Epithelial cell of proximal tubule (primary cell): ENCODE data around the gene UBQLNL. TPM values are rescaled to one million over a fixed set of nuclear protein-coding genes. Genes with fewer than 3 reads are reported as not detected.

Source experiments
- DNase-seq: peaks from one replicate; pipeline ENCODE4 v3.0.0-alpha.2; 2011; ENCODE audit warnings: low read depth
- H3K4me3 ChIP-seq: 2 replicates; pipeline ENCODE4 v1.5.1; 2011; ENCODE audit warnings: low read depth, mild to moderate bottlenecking, low read length
- CTCF ChIP-seq: conservative IDR thresholded peaks from 2 replicates; pipeline ENCODE4 v1.5.1; 2012; ENCODE audit warnings: low read depth, mild to moderate bottlenecking, low read length
- total RNA-seq: library from RNA; depleted of rRNA; stranded (reverse); fragments of >200 nt; gene quantifications from 2 replicates; pipeline ENCODE4 v1.2.3, GENCODE V29; 2015

Gene UBQLNL
- total RNA-seq, 1 donor from 2014 or later: 0.06 TPM

DNA sequence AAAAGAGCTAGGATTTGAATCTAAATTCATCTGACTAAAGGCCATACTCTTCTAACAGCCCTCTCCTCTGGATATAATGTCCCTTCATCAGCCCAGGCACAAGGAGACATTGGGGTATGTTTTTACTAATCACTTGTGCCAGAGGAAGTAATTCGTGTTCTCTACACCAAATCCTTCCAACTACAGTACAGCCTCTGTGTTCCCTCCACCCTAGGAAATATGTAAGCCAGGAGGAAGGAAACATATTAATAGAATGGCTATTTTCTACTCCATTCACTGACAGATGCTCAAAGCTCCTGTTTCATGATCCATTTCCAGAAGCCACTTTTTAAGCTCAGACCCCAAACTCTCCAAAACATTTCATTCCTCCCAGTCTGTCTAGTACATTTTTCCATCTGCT is 12.0 kb upstream of the UBQLNL start:
- H3K4me3 ChIP-seq: no peak overlapping the region
- no peak for TF ChIP-seq CTCF
- DNase-seq: no peak

- no peak overlapping the region for H3K4me3 ChIP-seq
- TF ChIP-seq CTCF: no peak
- no peak for DNase-seq
Measured at GRCh38 chr11:5527716-5528115, 11.2 kb upstream of the UBQLNL start.

- no peak for DNase-seq
- no peak overlapping the region for H3K4me3 ChIP-seq
- no peak for TF ChIP-seq CTCF
Measured at GRCh38 chr11:5524756-5525155, 8.3 kb upstream of the UBQLNL start.

GRCh38 chr11:5522308-5522707 is 5.8 kb upstream of the UBQLNL start:
- no peak for TF ChIP-seq CTCF
- DNase-seq: no peak
- H3K4me3 ChIP-seq: no peak overlapping the region

DNA sequence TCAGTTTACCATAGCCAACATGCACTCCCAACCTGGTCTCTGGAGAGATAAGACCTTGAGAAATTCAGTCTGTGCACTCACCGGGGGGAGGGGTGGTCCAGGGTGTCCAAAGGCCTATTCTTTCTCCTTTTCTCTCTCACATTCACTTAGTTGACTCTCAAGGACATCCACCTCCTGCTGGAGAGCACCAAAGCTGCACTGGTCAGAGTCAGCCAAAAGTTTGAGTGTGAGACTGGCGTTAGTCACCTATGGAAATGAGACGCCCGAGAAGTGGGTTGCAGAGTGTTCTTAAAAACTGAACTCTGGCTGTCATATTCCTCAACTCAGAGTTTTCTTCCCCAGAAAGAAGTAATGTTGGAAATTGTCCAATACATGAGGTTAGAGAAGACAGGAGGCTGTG is 5.0 kb upstream of the UBQLNL start:
- no peak for DNase-seq
- H3K4me3 ChIP-seq: no peak overlapping the region

GRCh38 chr11:5514841-5515240 is 1.7 kb downstream of the UBQLNL start:
- H3K4me3 ChIP-seq: no peak overlapping the region
- TF ChIP-seq CTCF: no peak
- no peak for DNase-seq

More for the DNA sequence above, 5.0 kb upstream of the UBQLNL start:
- TF ChIP-seq CTCF: no peak

DNA sequence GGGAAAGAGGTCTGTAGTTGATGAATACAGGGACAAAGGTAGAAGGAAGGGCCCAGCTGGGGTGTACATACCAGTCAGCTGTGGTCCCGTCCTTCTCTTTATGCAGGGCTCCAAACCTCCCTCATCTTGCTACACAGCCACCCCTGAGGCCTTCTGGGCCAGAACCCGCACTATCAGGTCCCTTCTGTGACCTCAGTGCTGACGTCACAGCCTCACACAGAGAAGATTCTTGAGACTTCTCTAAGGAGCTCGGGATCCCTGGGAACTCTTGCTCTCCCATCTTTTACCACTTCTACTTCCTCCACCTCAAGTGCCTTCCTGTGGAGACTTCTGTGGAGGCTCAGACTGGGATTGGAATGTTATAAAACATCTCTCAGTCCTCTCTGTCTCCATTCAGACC is 6.7 kb downstream of the UBQLNL start, which contains the start of gene UBQLN3:
UBQLN3 (minus strand) TSS at position 155 of the 400 bp plus-strand sequence. CDS start 399 bp downstream, outside the sequence.
- no peak within 1 kb of the TSS for H3K4me3 ChIP-seq
- TF ChIP-seq CTCF: no peak
- DNase-seq: no peak
